Trophoblast cell (in vitro differentiated cells and primary cell): ENCODE results near the gene COL16A1.

Experiments
- DNase-seq, 2 donors: peaks; one replicate each; pipeline ENCODE4 v3.0.0-alpha.2; 2016
- H2AFZ ChIP-seq: 2 replicates; pipeline ENCODE4 v1.6.1; 2013; ENCODE audit warnings: low read length, moderate library complexity, mild to moderate bottlenecking; ENCODE audit not compliant: insufficient read depth, poor library complexity
- H2AK5ac ChIP-seq: 2 replicates; pipeline ENCODE4 v1.6.1; 2013; ENCODE audit warnings: mild to moderate bottlenecking, low read length
- H2BK120ac ChIP-seq: 2 replicates; pipeline ENCODE4 v1.6.1; 2013; ENCODE audit warnings: low read length, mild to moderate bottlenecking, moderate library complexity; ENCODE audit not compliant: insufficient read depth, poor library complexity
- H2BK12ac ChIP-seq: 2 replicates; pipeline ENCODE4 v1.6.1; 2013; ENCODE audit warnings: mild to moderate bottlenecking, low read length, moderate library complexity
- H2BK5ac ChIP-seq: 2 replicates; pipeline ENCODE4 v1.6.1; 2013; ENCODE audit warnings: low read length, low read depth, moderate library complexity, mild to moderate bottlenecking; ENCODE audit not compliant: poor library complexity
- H3K14ac ChIP-seq: 2 replicates; pipeline ENCODE4 v1.6.1; 2013; ENCODE audit warnings: mild to moderate bottlenecking, low read length
- H3K18ac ChIP-seq: 2 replicates; pipeline ENCODE4 v1.6.1; 2013; ENCODE audit warnings: mild to moderate bottlenecking, low read length
- H3K23ac ChIP-seq: 2 replicates; pipeline ENCODE4 v1.6.1; 2013; ENCODE audit warnings: low read length
- H3K27ac ChIP-seq: 2 replicates; pipeline ENCODE4 v1.5.1; 2013; ENCODE audit warnings: low read depth, mild to moderate bottlenecking, inconsistent platforms, low read length, moderate library complexity
- H3K27me3 ChIP-seq: 2 replicates; pipeline ENCODE4 v1.6.1; 2013; ENCODE audit warnings: inconsistent platforms, mild to moderate bottlenecking, low read length, moderate library complexity; ENCODE audit not compliant: insufficient read depth
- H3K36me3 ChIP-seq, 2 experiments: 1 replicate in 1 of 2; 2 replicates in 1 of 2; pipeline ENCODE4 v1.6.1; 2013; ENCODE audit warnings: low read length in 2 of 2, mild to moderate bottlenecking in 2 of 2, moderate library complexity in 1 of 2; ENCODE audit not compliant: insufficient read depth in 2 of 2, control insufficient read depth in 1 of 2
- H3K4ac ChIP-seq: 2 replicates; pipeline ENCODE4 v1.6.1; 2013; ENCODE audit warnings: low read depth, mild to moderate bottlenecking, low read length, moderate library complexity
- H3K4me1 ChIP-seq, 2 experiments: 1 replicate in 1 of 2; 2 replicates in 1 of 2; pipeline ENCODE4 v1.6.1; 2013; ENCODE audit warnings: low read length in 2 of 2, mild to moderate bottlenecking in 2 of 2, moderate library complexity in 1 of 2; ENCODE audit not compliant: insufficient read depth in 2 of 2, control insufficient read depth in 1 of 2
- H3K4me2 ChIP-seq: 2 replicates; pipeline ENCODE4 v1.6.1; 2013; ENCODE audit warnings: inconsistent platforms, mild to moderate bottlenecking, low read length, moderate library complexity
- H3K4me3 ChIP-seq: 2 replicates; pipeline ENCODE4 v1.5.1; 2013; ENCODE audit warnings: mild to moderate bottlenecking, low read depth, low read length, inconsistent platforms
- H3K79me1 ChIP-seq: one replicate; pipeline ENCODE4 v1.6.1; 2013; ENCODE audit warnings: low read length
- H3K79me2 ChIP-seq: 2 replicates; pipeline ENCODE4 v1.6.1; 2013; ENCODE audit warnings: low read length, mild to moderate bottlenecking; ENCODE audit not compliant: control insufficient read depth, insufficient read depth, poor library complexity
- H3K9ac ChIP-seq: 2 replicates; pipeline ENCODE4 v1.6.1; 2013; ENCODE audit warnings: mild to moderate bottlenecking, low read length
- H3K9me3 ChIP-seq: 2 replicates; pipeline ENCODE4 v1.6.1; 2013; ENCODE audit warnings: low read depth, mild to moderate bottlenecking, control low read depth, inconsistent platforms, low read length; ENCODE audit not compliant: insufficient read depth
- H4K12ac ChIP-seq: 2 replicates; pipeline ENCODE4 v1.6.1; 2013; ENCODE audit warnings: low read depth, mild to moderate bottlenecking, low read length, moderate library complexity
- H4K8ac ChIP-seq: 2 replicates; pipeline ENCODE4 v1.6.1; 2013; ENCODE audit warnings: low read depth, mild to moderate bottlenecking, low read length, moderate library complexity
- H4K91ac ChIP-seq: one replicate; pipeline ENCODE4 v1.6.1; 2013; ENCODE audit warnings: low read depth, mild to moderate bottlenecking, low read length, moderate library complexity
- WGBS: extraction: QIAGEN DNeasy Blood & Tissue Kit; methylation state at CpG from one replicate; pipeline ENCODE4 v1.1.7; 2013; ENCODE audit warnings: missing lambda C conversion rate; ENCODE audit not compliant: insufficient read length, insufficient coverage; ENCODE audit errors: extremely low coverage; 5-methylcytosine and 5-hydroxymethylcytosine counted together

Gene COL16A1

DNA sequence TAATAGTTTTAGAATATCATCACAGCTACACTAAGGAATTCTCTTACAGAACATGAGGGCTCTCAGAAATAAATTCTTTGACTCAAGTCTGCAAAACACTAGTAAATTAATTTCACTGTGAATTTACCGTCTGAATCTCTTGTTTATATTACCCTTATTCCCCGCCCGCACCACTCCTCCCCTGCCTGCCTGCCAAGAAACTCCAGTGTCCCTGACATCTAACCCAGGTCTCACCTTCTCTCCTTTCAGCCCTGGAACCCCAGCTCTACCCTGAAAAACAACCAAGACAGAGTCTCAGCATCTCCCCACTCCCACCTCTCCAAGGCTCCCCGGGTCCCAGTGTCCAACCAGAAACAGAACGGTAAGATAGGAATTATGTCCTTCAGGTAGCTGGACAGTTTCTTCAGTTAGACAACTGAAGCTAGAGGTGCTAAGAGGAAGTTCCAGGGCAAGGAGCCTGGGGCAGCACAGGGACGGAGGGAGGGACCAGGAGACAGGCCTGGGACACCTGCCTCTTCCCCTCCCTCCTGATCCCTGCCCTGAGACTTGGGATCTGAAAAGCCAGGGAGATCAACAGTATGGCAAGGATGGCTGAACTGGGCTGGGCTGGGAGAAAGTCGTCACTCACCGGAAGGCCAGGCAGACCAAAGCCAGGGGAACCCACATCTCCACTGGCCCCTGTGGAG is 15.4 kb downstream of the COL16A1 start:
- H3K27ac ChIP-seq = no peak overlapping the region
- H4K91ac ChIP-seq = peak overlapping the region; percentile 87
- H3K23ac ChIP-seq = no peak overlapping the region
- no peak for DNase-seq
- H2BK120ac ChIP-seq = peak overlapping the region; percentile 79
- no peak overlapping the region for H3K4me2 ChIP-seq
- peaks cover 53% of the 10 kb centered on the region for H3K79me1 ChIP-seq
- H2BK12ac ChIP-seq = peak overlapping the region; percentile 78
- H2AFZ ChIP-seq = no peak overlapping the region
- peak overlapping the region; percentile 43 for H3K18ac ChIP-seq
- H3K4ac ChIP-seq = no peak overlapping the region
- no peak overlapping the region for H3K4me3 ChIP-seq
- H2BK5ac ChIP-seq = peak overlapping the region; percentile 0
- H3K36me3 ChIP-seq = peaks cover 36 to 42% of the 10 kb centered on the region in 2 experiments
- peak overlapping the region; percentile 69 for H2AK5ac ChIP-seq
- peak overlapping the region; percentile 6 for H3K14ac ChIP-seq
- H3K79me2 ChIP-seq = peaks cover 8% of the 10 kb centered on the region
- H3K4me1 ChIP-seq = peaks cover 50 to 52% of the 10 kb centered on the region in 2 experiments
- H4K12ac ChIP-seq = no peak overlapping the region
- whole genome bisulfite sequencing = no CpG with 5 or more reads among the region's 8 CpGs
- no peak overlapping the region for H4K8ac ChIP-seq
- H3K9ac ChIP-seq = no peak overlapping the region
- H3K27me3 ChIP-seq = no peaks in the 10 kb centered on the region
- H3K9me3 ChIP-seq = no peaks in the 10 kb centered on the region

DNA sequence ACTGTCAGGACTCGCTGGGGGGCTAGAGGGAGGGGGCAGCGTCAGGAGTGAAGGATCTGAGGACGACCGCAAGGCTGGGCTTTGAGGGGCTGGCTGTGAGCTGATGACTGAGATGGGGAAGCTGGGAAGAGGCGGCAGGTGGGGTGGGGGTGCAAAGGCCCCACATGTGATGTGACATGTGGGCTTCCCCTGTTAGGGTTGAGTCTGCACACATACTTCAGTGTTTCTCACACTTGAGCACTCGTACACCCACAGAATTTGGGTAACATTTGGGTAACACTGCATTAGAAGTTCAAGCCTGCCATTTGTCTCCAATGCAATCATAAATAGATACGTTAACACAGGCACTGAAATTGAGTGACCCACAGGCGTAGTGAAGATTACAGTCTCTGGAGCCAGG is 16.2 kb downstream of the COL16A1 start:
- no CpG with 5 or more reads among the region's 8 CpGs for WGBS
- no peak overlapping the region for H3K23ac ChIP-seq
- no peak overlapping the region for H3K4me2 ChIP-seq
- peak overlapping the region; percentile 1 for H2AK5ac ChIP-seq
- H3K27me3 ChIP-seq = no peaks in the 10 kb centered on the region
- H3K9ac ChIP-seq = no peak overlapping the region
- H3K18ac ChIP-seq = no peak overlapping the region
- H3K27ac ChIP-seq = no peak overlapping the region
- peak overlapping the region; percentile 10 for H4K91ac ChIP-seq
- no peak overlapping the region for H2BK120ac ChIP-seq
- DNase-seq = no peak
- no peak overlapping the region for H4K12ac ChIP-seq
- H3K4me3 ChIP-seq = no peak overlapping the region
- H3K36me3 ChIP-seq = peaks cover 44% of the 10 kb centered on the region in 2 experiments
- H3K79me1 ChIP-seq = peaks cover 52% of the 10 kb centered on the region
- peaks cover 50 to 52% of the 10 kb centered on the region in 2 experiments for H3K4me1 ChIP-seq
- no peak overlapping the region for H2BK5ac ChIP-seq
- no peak overlapping the region for H2AFZ ChIP-seq
- H2BK12ac ChIP-seq = peak overlapping the region; percentile 29
- no peak overlapping the region for H4K8ac ChIP-seq
- H3K14ac ChIP-seq = no peak overlapping the region
- no peaks in the 10 kb centered on the region for H3K9me3 ChIP-seq
- peaks cover 8% of the 10 kb centered on the region for H3K79me2 ChIP-seq
- peak overlapping the region; percentile 3 for H3K4ac ChIP-seq

DNA sequence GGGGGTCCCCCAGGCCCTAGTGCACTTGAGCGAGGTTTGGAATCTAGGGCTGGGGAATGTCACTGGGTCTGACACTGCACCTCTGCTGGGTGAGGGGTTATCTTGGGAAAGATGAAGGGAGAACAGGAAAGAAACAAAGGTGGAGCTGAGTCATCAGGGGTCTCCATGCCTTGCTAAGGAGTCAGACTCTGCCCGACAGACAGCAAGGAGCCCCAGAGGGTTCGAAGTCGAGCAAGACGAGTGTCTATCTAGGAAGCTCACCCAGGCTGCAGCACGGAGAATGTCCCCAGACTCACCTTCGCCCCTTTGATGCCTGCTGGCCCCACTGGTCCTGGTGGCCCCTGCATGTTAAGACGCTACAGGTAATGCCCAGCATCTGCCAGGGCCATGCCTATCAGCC is 18.0 kb downstream of the COL16A1 start:
- no peaks in the 10 kb centered on the region for H3K9me3 ChIP-seq
- no CpG with 5 or more reads among the region's 8 CpGs for WGBS

DNA sequence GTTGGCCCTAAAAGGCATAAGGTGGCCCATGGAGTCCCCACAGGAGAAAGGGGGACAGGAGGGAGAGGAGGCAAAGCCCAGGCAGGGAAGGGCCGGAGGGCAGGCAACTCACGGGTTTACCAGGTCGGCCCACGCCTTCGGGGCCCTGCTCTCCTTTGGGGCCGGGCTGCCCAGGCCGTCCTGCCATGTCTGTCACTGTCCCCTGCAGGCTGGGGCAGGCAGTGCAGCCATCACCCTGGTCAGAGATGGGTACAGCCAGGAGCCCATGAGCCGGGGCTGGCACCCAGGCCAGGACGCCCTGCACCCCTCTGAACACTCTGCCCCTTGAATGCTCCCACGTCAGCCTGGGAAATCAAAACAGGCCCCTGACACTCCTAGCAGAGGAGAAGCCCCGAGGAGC is 19.8 kb downstream of the COL16A1 start:
- Histone ChIP-seq H3K4me1 (peaks cover 19 to 21% of the 10 kb centered on the region in 2 experiments), H3K4ac (no peak overlapping the region), H3K18ac (peak overlapping the region; percentile 1), H3K9ac (no peak overlapping the region), H2BK120ac (no peak overlapping the region), H4K8ac (no peak overlapping the region), H2AFZ (no peak overlapping the region), H4K12ac (no peak overlapping the region), H2AK5ac (peak overlapping the region; percentile 6), H3K4me2 (no peak overlapping the region), H3K79me1 (peaks cover 23% of the 10 kb centered on the region), H3K79me2 (no peaks in the 10 kb centered on the region), H2BK12ac (peak overlapping the region; percentile 16), H3K27ac (no peak overlapping the region), H3K14ac (peak overlapping the region; percentile 28), H2BK5ac (no peak overlapping the region), H3K23ac (no peak overlapping the region), H3K27me3 (no peaks in the 10 kb centered on the region), H4K91ac (peak overlapping the region; percentile 9), H3K4me3 (no peak overlapping the region), H3K36me3 (peaks cover 58 to 71% of the 10 kb centered on the region in 2 experiments), H3K9me3 (no peaks in the 10 kb centered on the region)
- peak in 1 of 2 donors; percentile 42 for DNase-seq
- WGBS = no CpG with 5 or more reads among the region's 11 CpGs

More for the DNA sequence above, 18.0 kb downstream of the COL16A1 start:
- Histone ChIP-seq H3K27ac (peak overlapping the region; percentile 58), H3K4me1 (peaks cover 35 to 38% of the 10 kb centered on the region in 2 experiments), H2BK120ac (peak overlapping the region; percentile 50), H3K14ac (peak overlapping the region; percentile 5), H3K4ac (peak overlapping the region; percentile 5), H3K23ac (no peak overlapping the region), H3K27me3 (no peaks in the 10 kb centered on the region), H3K4me2 (no peak overlapping the region), H3K18ac (peak overlapping the region; percentile 17), H2BK5ac (peak overlapping the region; percentile 39), H4K12ac (no peak overlapping the region), H3K36me3 (peaks cover 50 to 59% of the 10 kb centered on the region in 2 experiments), H2AFZ (no peak overlapping the region), H2BK12ac (peak overlapping the region; percentile 78), H3K79me2 (peaks cover 5% of the 10 kb centered on the region), H4K91ac (peak overlapping the region; percentile 75), H2AK5ac (peak overlapping the region; percentile 12), H3K9ac (no peak overlapping the region), H3K79me1 (peaks cover 40% of the 10 kb centered on the region), H4K8ac (peak overlapping the region; percentile 23), H3K4me3 (no peak overlapping the region)
- no peak for DNase-seq
